Activated CD8-positive, alpha-beta memory T cell treated with anti-CD3 and anti-CD28 coated beads, Interleukin-2, amount 50 U/mL, for 4 hours (primary cell): Measurements from ENCODE around the gene GALE.
"Not testable (repeated sequence)": the region's sequence is repeated elsewhere in the genome, so short reads cannot be mapped to it uniquely, and the experiment has no call there.

Experiments used
- DNase-seq: peaks from one replicate; pipeline ENCODE4 v3.0.0-alpha.2; 2020

The GALE gene

GRCh38 chr1:23807453-23807852 is 6.9 kb upstream of the GALE start:
- DNase-seq, result no peak

- no peak for DNase-seq
These were observed 5.7 kb upstream of the GALE start for GRCh38 chr1:23806280-23806679.

- no peak for DNase-seq
These were observed 4.5 kb upstream of the GALE start for GRCh38 chr1:23805025-23805424.

GRCh38 chr1:23804183-23804835 is 3.8 kb upstream of the GALE start:
- no peak for DNase-seq

GRCh38 chr1:23803674-23804073 is 3.1 kb upstream of the GALE start:
- DNase-seq, result no peak

GRCh38 chr1:23802809-23803342 is 2.3 kb upstream of the GALE start:
- not testable (repeated sequence) for DNase-seq

- DNase-seq, result no peak
These were observed 1.3 kb upstream of the GALE start for GRCh38 chr1:23801876-23802275.

GRCh38 chr1:23801338-23801748 is 789 bp upstream of the GALE start:
- DNase-seq, result no peak

GRCh38 chr1:23799570-23800399 is 769 bp downstream of the GALE start:
- DNase-seq, result no peak

- DNase-seq, result no peak
These were observed 1.3 kb downstream of the GALE start for GRCh38 chr1:23799255-23799569.

GRCh38 chr1:23798662-23799142 is 1.9 kb downstream of the GALE start:
- DNase-seq, result no peak

GRCh38 chr1:23797478-23798448 is 2.8 kb downstream of the GALE start:
- DNase-seq, result no peak

GRCh38 chr1:23796466-23797271 is 3.9 kb downstream of the GALE start:
- DNase-seq, result no peak

GRCh38 chr1:23795676-23796465 is 4.7 kb downstream of the GALE start:
- DNase-seq, result no peak

GRCh38 chr1:23794732-23795182 is 5.8 kb downstream of the GALE start:
- DNase-seq, result not testable (repeated sequence)

- no peak for DNase-seq
These were observed 6.5 kb downstream of the GALE start for GRCh38 chr1:23793861-23794731.

- peak; percentile 40 for DNase-seq
These were observed 7.4 kb downstream of the GALE start for GRCh38 chr1:23793018-23793781.

- DNase-seq, result no peak
These were observed 8.2 kb downstream of the GALE start for GRCh38 chr1:23792151-23792945.
